Astrocyte (in vitro differentiated cells and primary cell): ENCODE measurements around the gene GRIN3A.

Experiments
- CTCF ChIP-seq: IDR thresholded peaks from 2 replicates; pipeline ENCODE4 v1.5.1; 2011; ENCODE audit warnings: low read depth, mild to moderate bottlenecking, inconsistent platforms, low read length, moderate library complexity; ENCODE audit not compliant: insufficient read depth
- EZH2 ChIP-seq: IDR thresholded peaks from 2 replicates; pipeline ENCODE4 v1.6.1; 2012; ENCODE audit warnings: mild to moderate bottlenecking, low read length, inconsistent platforms; ENCODE audit not compliant: insufficient read depth

- TF ChIP-seq EZH2, result no peak
- TF ChIP-seq CTCF, result no peak
Observed at GRCh38 chr9:101636247-101636646, 102.2 kb downstream of the GRIN3A start.
